H1 (cell line): ENCODE measurements around the gene SIGLEC7. TPM values are rescaled to one million over a fixed set of nuclear protein-coding genes. Genes with fewer than 3 reads are reported as not detected.

ENCODE experiments used
- EP300 ChIP-seq, 2 experiments: IDR thresholded peaks; 1 replicate in 1 of 2; 2 replicates in 1 of 2; pipeline ENCODE4 v1.6.1; 2011 to 2012; ENCODE audit warnings: low read depth in 2 of 2, low read length in 2 of 2, mild to moderate bottlenecking in 2 of 2, borderline replicate concordance in 1 of 2, inconsistent platforms in 1 of 2, moderate library complexity in 1 of 2
- JUND ChIP-seq: IDR thresholded peaks from 2 replicates; pipeline ENCODE4 v1.6.1; 2011; ENCODE audit warnings: mild to moderate bottlenecking, improper control_type of control experiment, low read length
- POLR2A ChIP-seq, 2 experiments: IDR thresholded peaks; 1 replicate in 1 of 2; 2 replicates in 1 of 2; pipeline ENCODE4 v1.6.1; 2011; ENCODE audit warnings: low read depth in 2 of 2, low read length in 2 of 2, mild to moderate bottlenecking in 2 of 2; ENCODE audit errors: control extremely low read depth in 1 of 2
- TBP ChIP-seq: IDR thresholded peaks from 2 replicates; pipeline ENCODE4 v1.6.1; 2011; ENCODE audit warnings: low read depth, low read length, improper control_type of control experiment
- polyA plus RNA-seq, 7 experiments: library from polyadenylated mRNA; depleted of rRNA in 3 of 7; stranded (reverse) in 5 of 7; unstranded in 2 of 7; fragments of >200 nt in 5 of 7; fragments of 200-250 nt in 2 of 7; gene quantifications; 1 replicate in 5 of 7; 2 replicates in 1 of 7; 4 replicates in 1 of 7; pipeline versions ENCODE4 v1.2.1 to v1.2.3, GENCODE V29; 2011 to 2013; ENCODE audit warnings: missing spikeins in 2 of 7, mixed read lengths in 2 of 7
- total RNA-seq: library from RNA; stranded (reverse); fragmentation: NEBNext Ultra II Directional; extraction: Animal tissue kit (Norgen Biotek cat#: 25700); gene quantifications from 2 replicates; pipeline ENCODE4 v1.2.1, GENCODE V29; 2021
- TF ChIP-seq, protein P1 (sequence below): IDR thresholded peaks from 2 replicates; pipeline ENCODE4 v1.6.1; 2011; ENCODE audit warnings: low read length, improper control_type of control experiment

SIGLEC7 gene
- total and polyA plus RNA-seq, 2 of the 8 experiments (the other 6 are each of a cell fraction or from before 2014, with no cell fraction given): not detected

DNA sequence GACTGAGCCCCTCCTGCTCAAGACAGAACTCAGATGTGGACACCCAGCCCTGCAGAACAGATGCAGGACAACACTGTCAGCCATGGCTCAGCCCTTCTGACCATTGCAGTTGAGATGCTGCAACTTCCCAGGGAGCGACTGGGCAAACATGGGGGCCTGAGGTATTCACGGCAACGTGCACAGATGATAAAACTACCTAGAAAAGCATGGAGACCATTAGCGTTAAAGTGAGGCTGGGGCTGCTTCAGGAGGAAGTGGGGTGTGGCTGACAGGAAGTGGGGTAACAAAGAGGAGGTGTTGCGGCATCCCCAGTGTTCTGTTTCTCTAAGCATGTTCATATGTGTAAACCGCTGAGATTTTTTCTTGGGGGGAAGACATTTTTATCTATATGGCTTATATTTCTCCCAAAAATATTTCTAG is 18.7 kb upstream of the SIGLEC7 start (continued):
- TF ChIP-seq EP300 (IDR thresholded peaks at IDR 0.05; ENCODE audit: borderline replicate concordance in 1 of 2, low read depth in 2 of 2, low read length in 2 of 2): no peak
- TF ChIP-seq, protein P1, sequence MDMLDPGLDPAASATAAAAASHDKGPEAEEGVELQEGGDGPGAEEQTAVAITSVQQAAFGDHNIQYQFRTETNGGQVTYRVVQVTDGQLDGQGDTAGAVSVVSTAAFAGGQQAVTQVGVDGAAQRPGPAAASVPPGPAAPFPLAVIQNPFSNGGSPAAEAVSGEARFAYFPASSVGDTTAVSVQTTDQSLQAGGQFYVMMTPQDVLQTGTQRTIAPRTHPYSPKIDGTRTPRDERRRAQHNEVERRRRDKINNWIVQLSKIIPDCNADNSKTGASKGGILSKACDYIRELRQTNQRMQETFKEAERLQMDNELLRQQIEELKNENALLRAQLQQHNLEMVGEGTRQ: no peak
- TF ChIP-seq TBP: no peak
- no peak for TF ChIP-seq POLR2A (IDR thresholded peaks at IDR 0.05; ENCODE audit: control extremely low read depth in 1 of 2, low read depth in 2 of 2, low read length in 2 of 2)
- no peak for TF ChIP-seq JUND
- TF ChIP-seq, all 59 proteins: peak for 0
